NCI-H1105 (cell line): Measurements from ENCODE around the gene ZRANB3.

Experiments used
- DNase-seq: peaks from one replicate; lab custom pipeline; 2025; lab: John Stamatoyannopoulos, UW

The ZRANB3 gene

GRCh38 chr2:135174049-135174809 is 356.8 kb downstream of the ZRANB3 start:
- DNase-seq, result no peak

- DNase-seq, result no peak
Observed at GRCh38 chr2:135169900-135170753, 360.9 kb downstream of the ZRANB3 start.

- no peak for DNase-seq
Observed at GRCh38 chr2:135168204-135168856, 362.7 kb downstream of the ZRANB3 start.

- no peak for DNase-seq
Observed at GRCh38 chr2:135167273-135167672, 363.7 kb downstream of the ZRANB3 start.

GRCh38 chr2:135164431-135164830 is 366.6 kb downstream of the ZRANB3 start:
- DNase-seq, result no peak

GRCh38 chr2:135163901-135164300 is 367.1 kb downstream of the ZRANB3 start:
- DNase-seq, result no peak

- DNase-seq, result no peak
Observed at GRCh38 chr2:135163306-135163705, 367.7 kb downstream of the ZRANB3 start.

GRCh38 chr2:135162786-135163185 is 368.2 kb downstream of the ZRANB3 start:
- no peak for DNase-seq

GRCh38 chr2:135162377-135162776 is 368.6 kb downstream of the ZRANB3 start:
- no peak for DNase-seq

- no peak for DNase-seq
Observed at GRCh38 chr2:135159191-135159590, 371.8 kb downstream of the ZRANB3 start.

- no peak for DNase-seq
Observed at GRCh38 chr2:135157856-135158255, 373.2 kb downstream of the ZRANB3 start.

- no peak for DNase-seq
Observed at GRCh38 chr2:135154962-135155361, 376.1 kb downstream of the ZRANB3 start.

- DNase-seq, result no peak
Observed at GRCh38 chr2:135152361-135152760, 378.7 kb downstream of the ZRANB3 start.

- no peak for DNase-seq
Observed at GRCh38 chr2:135151615-135152014, 379.4 kb downstream of the ZRANB3 start.

- DNase-seq, result no peak
Observed at GRCh38 chr2:135150725-135151124, 380.3 kb downstream of the ZRANB3 start.

GRCh38 chr2:135149251-135149650 is 381.8 kb downstream of the ZRANB3 start:
- DNase-seq, result no peak

GRCh38 chr2:135144343-135144742 is 386.7 kb downstream of the ZRANB3 start:
- DNase-seq, result no peak

- DNase-seq, result no peak
Observed at GRCh38 chr2:135142323-135142722, 388.7 kb downstream of the ZRANB3 start.

GRCh38 chr2:135140606-135141005 is 390.4 kb downstream of the ZRANB3 start:
- DNase-seq, result no peak

- no peak for DNase-seq
Observed at GRCh38 chr2:135132314-135132713, 398.7 kb downstream of the ZRANB3 start.

GRCh38 chr2:135130751-135131150 is 400.3 kb downstream of the ZRANB3 start:
- DNase-seq, result no peak

- DNase-seq, result no peak
Observed at GRCh38 chr2:135125940-135126339, 405.1 kb downstream of the ZRANB3 start.
